ENCODE measurements around the gene SNAI1. TPM values are rescaled to one million over a fixed set of nuclear protein-coding genes. Genes with fewer than 3 reads are reported as not detected.

The SNAI1 gene
- total and polyA plus RNA-seq, 2 donors from 2014 or later, result 3.7 to 4.5 TPM

DNA sequence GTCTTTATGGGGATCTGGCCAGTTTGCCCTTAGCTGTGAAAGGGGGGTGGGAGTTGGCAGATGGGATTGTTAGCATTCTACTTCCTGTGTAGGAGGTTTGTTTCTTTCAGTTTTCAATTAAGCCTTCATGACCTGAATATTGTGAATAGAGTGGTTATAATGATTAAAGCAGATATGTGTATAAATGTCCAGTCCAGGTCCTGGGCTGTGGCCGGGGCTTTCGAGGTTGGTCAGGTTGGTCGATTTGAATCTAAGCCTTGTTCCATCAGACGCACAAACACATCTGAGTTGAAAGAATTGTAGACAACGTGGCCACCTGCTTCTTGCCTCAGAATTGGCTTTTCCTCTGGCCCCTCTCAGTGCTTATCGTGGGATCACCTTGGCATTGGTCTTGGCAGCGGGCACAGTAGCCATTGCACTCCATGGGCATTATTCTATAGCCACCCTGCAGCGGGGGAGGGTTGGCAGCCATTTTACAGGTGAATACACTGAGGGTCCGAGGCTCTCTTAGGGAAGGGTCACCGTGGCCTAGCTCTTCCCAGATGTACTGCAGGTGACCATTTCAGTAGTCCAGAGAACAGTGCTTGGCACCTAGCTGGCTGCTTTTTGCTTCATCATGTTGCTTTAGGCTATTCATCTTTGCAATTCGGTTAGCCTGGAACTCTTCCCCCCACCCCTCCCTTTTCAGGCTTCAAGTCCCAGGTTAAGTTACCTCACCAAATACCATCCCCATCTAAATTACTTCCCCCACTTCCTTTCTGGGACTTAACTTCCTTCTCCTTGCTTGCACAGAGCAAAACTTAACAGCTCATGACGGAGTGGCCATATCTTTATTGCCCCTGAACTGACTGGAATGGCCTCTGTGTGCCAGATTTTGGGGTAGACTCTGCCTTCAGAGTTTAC, 45.5 kb upstream of the SNAI1 start:
- Histone ChIP-seq H3K27me3 (ENCODE audit: control insufficient read depth, insufficient read depth, low read length) (no peaks in the 10 kb centered on the region), H3K27ac (ENCODE audit: low read depth in 2 of 2, low read length in 2 of 2) (peak overlapping the region; percentile 88 to 93), H3K9me3 (ENCODE audit: control insufficient read depth in 2 of 3, insufficient read depth in 1 of 3, low read length in 3 of 3) (no peaks in the 10 kb centered on the region), H3K36me3 (ENCODE audit: control insufficient read depth in 2 of 3, insufficient read depth in 3 of 3, low read length in 3 of 3) (peaks cover 0 to 11% (median 5%) of the 10 kb centered on the region in 3 donors), H3K4me3 (ENCODE audit: low read length in 3 of 3) (peak overlapping the region; percentile 77 to 98 (median 89)), H3K4me1 (ENCODE audit: control insufficient read depth in 2 of 3, insufficient read depth in 2 of 3, low read depth in 1 of 3, low read length in 3 of 3) (peaks cover 0 to 24% (median 7%) of the 10 kb centered on the region in 3 donors), H3K9ac (ENCODE audit: low read length in 3 of 3) (peak overlapping the region; percentile 31 to 98 (median 92))
- FAIRE-seq (no peak), DNase-seq (peak in 4 of 5 donors; percentile 48 to 88 (median 72))
- intact Hi-C loops (cut with DNase I), result no loop called here
- TF ChIP-seq, protein P1, sequence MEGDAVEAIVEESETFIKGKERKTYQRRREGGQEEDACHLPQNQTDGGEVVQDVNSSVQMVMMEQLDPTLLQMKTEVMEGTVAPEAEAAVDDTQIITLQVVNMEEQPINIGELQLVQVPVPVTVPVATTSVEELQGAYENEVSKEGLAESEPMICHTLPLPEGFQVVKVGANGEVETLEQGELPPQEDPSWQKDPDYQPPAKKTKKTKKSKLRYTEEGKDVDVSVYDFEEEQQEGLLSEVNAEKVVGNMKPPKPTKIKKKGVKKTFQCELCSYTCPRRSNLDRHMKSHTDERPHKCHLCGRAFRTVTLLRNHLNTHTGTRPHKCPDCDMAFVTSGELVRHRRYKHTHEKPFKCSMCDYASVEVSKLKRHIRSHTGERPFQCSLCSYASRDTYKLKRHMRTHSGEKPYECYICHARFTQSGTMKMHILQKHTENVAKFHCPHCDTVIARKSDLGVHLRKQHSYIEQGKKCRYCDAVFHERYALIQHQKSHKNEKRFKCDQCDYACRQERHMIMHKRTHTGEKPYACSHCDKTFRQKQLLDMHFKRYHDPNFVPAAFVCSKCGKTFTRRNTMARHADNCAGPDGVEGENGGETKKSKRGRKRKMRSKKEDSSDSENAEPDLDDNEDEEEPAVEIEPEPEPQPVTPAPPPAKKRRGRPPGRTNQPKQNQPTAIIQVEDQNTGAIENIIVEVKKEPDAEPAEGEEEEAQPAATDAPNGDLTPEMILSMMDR (IDR thresholded peaks at IDR 0.05; ENCODE audit: borderline replicate concordance, extremely low read depth, insufficient read depth), result no peak

DNA sequence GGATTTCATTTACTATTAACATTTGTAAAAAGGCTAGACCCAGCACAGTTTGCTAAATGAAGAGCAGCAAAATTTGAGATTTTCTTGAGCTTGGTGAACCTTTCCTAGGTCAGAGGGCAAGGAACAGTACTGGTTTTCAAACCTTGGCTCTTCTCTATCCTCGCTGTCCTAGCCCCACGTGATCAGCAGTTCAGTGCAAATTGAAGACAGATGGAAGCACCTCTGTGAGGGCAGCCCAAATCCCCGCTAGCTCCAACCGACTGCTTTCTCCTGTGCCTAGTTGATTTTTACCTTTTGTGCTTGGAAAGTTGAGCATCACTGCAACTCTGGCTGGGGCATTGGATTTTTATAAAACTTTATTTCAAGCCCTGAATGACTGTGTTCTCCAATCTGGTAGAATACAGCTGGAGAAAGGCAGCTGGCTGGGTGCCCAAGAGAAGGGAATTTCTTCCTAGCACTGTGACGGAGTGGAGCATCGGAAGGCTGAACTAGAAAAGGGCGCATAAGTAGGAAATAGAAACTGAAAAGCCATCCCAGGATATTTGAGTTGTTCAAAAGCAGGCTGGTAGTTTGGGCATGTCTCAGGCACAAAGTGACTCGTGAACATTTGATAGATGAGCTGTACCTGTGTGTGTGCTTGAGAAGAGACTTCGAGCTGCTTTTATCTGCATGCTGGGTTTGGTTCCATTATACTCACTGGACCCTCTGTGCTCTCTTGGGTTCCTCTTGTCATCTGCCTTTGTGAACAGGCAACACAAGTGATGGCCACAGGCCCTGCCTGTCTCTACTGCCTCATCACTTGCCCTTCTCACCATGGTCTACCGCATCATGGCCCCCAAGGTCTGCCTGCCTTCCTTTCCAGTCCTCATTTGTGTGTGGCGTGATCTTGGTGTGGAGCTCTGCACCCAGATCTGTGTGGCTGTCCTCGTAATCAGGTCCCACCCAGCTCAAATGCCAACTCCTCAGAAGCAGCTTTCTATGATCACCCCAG, 44.3 kb upstream of the SNAI1 start:
- Histone ChIP-seq H3K9ac (ENCODE audit: low read length in 3 of 3) (peak overlapping the region in 1 of 3 donors; percentile 98), H3K4me3 (ENCODE audit: low read length in 3 of 3) (peak overlapping the region; percentile 12 to 98 (median 77)), H3K9me3 (ENCODE audit: control insufficient read depth in 2 of 3, insufficient read depth in 1 of 3, low read length in 3 of 3) (no peaks in the 10 kb centered on the region), H3K27ac (ENCODE audit: low read depth in 2 of 2, low read length in 2 of 2) (peak overlapping the region in 1 of 2 donors; percentile 88), H3K36me3 (ENCODE audit: control insufficient read depth in 2 of 3, insufficient read depth in 3 of 3, low read length in 3 of 3) (peaks cover 0 to 17% (median 8%) of the 10 kb centered on the region in 3 donors), H3K27me3 (ENCODE audit: control insufficient read depth, insufficient read depth, low read length) (no peaks in the 10 kb centered on the region), H3K4me1 (ENCODE audit: control insufficient read depth in 2 of 3, insufficient read depth in 2 of 3, low read depth in 1 of 3, low read length in 3 of 3) (peaks cover 0 to 24% (median 7%) of the 10 kb centered on the region in 3 donors)
- intact Hi-C loops (cut with DNase I), result no loop called here
- DNase-seq (peak in 4 of 5 donors; percentile 29 to 83 (median 58)), FAIRE-seq (no peak)
- TF ChIP-seq, protein P1 (IDR thresholded peaks at IDR 0.05; ENCODE audit: borderline replicate concordance, extremely low read depth, insufficient read depth), result no peak

DNA sequence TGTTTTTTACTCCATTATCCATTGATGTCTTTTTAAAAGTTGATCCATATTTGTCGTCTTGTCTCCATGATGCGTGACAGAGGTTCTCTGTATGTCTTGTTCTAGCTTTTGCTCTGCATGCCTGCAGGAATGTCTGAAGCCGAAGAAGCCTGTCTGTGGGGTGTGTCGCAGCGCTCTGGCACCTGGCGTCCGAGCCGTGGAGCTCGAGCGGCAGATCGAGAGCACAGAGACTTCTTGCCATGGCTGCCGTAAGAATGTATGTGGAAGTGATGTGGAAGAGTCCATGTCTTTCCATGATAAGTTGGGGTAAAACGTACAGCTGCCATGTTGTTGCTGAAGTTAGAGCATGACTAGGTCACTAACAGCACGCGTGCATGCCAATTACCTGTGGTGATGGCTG, 41.3 kb upstream of the SNAI1 start:
- peaks cover 0 to 27% (median 3%) of the 10 kb centered on the region in 3 donors for H3K4me1 ChIP-seq (ENCODE audit: control insufficient read depth in 2 of 3, insufficient read depth in 2 of 3, low read depth in 1 of 3, low read length in 3 of 3)
- H3K36me3 ChIP-seq (ENCODE audit: control insufficient read depth in 2 of 3, insufficient read depth in 3 of 3, low read length in 3 of 3), result peaks cover 2 to 28% (median 19%) of the 10 kb centered on the region in 3 donors
- FAIRE-seq, result no peak
- no peak overlapping the region for H3K27ac ChIP-seq (ENCODE audit: low read depth in 2 of 2, low read length in 2 of 2)
- H3K27me3 ChIP-seq (ENCODE audit: control insufficient read depth, insufficient read depth, low read length), result no peaks in the 10 kb centered on the region
- no peak overlapping the region for H3K9ac ChIP-seq (ENCODE audit: low read length in 3 of 3)
- H3K9me3 ChIP-seq (ENCODE audit: control insufficient read depth in 2 of 3, insufficient read depth in 1 of 3, low read length in 3 of 3), result no peaks in the 10 kb centered on the region
- intact Hi-C loops (cut with DNase I), result no loop called here
- TF ChIP-seq, protein P1 (IDR thresholded peaks at IDR 0.05; ENCODE audit: borderline replicate concordance, extremely low read depth, insufficient read depth), result no peak
- no peak for DNase-seq
- no peak overlapping the region for H3K4me3 ChIP-seq (ENCODE audit: low read length in 3 of 3)
